H4 (cell line): Measurements from ENCODE around the gene GCGR. TPM values are rescaled to one million over a fixed set of nuclear protein-coding genes. Genes with fewer than 3 reads are reported as not detected.

Experiments used
- DNase-seq: peaks from one replicate; pipeline ENCODE4 v3.0.0-alpha.2; 2015; ENCODE audit warnings: low spot score
- total RNA-seq: library from RNA; depleted of rRNA; stranded (reverse); fragments of >200 nt; shearing (Covaris generic); gene quantifications from 2 replicates; pipeline ENCODE4 v1.2.3, GENCODE V29; 2014

GCGR gene
- total RNA-seq, 1 experiment from 2014 or later = not detected

GRCh38 chr17:81811705-81812570, 8.0 kb downstream of the GCGR start:
- no peak for DNase-seq

GRCh38 chr17:81812571-81813370, 8.8 kb downstream of the GCGR start:
- no peak for DNase-seq

GRCh38 chr17:81813371-81813684, 9.4 kb downstream of the GCGR start:
- no peak for DNase-seq

DNA sequence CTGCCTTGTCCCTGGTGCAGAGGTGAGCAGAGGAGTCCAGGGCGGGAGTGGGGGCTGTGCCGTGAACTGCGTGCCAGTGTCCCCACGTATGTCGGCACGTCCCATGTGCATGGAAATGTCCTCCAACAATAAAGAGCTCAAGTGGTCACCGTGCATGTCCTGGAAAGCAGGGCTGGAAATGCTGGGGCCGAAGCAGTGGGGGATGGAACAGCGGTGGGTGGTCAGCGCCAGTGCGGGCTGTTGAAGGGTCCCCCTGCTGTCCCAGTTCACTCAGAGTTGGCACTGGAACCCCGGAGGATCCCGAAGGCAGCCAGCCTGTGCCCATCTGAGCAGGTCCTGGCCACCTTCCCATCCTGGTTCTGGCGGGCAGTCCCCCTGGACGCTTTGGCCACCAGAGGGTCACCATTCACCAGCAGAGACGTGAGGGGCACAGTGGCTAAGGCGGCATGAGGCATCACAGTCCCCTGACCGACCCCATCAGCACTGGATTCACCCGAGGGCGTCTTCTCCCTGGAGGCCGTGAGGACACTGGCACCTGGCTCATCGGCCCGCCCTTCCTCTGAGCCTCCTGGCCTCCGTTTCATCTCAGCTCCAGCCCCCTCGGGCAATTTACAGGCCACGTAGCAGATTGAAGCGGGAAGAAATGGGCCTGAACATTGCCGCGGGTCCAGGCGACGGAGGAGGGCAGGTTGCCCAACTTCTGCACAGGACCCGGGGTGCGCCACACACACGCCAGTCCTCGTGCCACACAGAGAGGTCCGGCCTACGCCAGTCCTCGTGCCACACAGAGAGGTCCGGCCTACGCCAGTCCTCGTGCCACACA, 10.1 kb downstream of the GCGR start:
- no peak for DNase-seq

DNA sequence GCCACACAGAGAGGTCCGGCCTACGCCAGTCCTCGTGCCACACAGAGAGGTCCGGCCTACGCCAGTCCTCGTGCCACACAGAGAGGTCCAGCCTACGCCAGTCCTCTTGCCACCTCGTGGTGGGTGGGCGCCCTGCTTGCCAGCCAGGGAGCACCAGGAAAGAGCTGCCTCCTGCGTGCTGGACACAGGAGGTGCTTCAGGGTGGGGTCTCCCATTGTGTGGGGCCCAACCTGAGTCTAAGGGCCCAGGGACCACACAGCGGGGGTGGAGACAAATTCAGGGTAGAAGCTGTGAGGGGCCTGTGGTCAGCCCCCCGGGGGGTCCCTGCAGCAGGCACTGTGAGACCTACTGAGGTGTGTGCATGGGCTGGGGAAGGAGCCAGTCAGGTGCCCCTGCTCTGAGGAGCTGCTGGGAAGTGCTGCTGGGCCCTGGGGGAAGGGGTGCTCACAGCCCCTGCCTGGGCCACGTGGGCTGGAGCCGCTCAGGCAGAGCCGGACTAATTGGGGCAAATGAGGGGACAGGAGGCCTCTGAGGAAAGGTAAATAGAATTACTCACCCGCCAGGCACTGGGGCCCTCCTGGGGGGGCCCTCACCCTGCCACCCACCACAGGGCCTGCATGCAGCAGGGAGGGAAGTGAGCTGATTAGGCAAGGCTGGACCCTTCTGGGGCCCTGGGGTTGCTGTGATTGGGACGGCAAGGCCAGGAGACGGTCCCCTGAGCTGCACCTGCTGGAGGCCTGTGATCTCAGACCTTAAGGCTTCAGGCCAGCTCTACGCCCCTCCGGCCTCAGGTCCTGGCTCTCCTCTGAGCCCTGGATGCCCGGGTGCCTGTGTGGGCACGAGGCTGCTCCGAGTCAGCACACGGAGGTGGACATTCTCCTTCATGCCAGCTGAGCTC, 11.0 kb downstream of the GCGR start:
- no peak for DNase-seq

DNA sequence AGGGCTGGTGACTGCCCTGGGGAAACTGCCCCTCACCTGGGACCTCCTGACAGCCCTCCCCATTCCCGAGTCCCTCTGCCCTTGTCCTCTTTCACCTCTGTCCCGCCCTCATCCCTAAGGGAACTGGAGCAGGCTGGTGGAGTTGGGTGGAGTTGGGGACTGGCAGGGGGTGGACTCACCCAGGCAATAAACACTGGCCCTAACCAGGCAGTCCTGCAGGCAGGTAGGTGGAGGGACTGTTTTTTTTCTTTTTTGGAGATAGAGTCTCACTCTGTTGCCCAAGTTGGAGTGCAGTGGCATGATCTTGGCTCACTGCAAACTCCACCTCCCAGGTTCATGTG, 11.7 kb downstream of the GCGR start:
- DNase-seq = no peak

DNA sequence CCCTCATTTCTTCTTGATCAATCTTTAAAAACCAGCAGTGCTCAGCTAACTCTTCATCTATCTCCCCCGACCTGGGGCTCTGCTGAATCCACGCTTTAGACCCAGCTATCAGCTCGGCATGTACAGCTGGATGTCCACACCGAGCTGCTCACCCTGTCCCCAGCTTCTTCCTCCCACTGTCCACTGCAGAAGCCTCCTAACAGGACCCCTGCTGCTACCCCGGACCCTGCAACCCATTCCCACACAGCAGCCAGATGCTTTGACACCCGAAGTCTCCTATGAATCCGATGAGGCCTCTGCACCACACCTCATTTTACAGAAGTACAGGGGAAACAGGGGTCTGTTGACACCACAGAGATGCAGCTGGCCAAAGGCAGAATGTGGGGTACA, 13.8 kb downstream of the GCGR start:
- DNase-seq = no peak

DNA sequence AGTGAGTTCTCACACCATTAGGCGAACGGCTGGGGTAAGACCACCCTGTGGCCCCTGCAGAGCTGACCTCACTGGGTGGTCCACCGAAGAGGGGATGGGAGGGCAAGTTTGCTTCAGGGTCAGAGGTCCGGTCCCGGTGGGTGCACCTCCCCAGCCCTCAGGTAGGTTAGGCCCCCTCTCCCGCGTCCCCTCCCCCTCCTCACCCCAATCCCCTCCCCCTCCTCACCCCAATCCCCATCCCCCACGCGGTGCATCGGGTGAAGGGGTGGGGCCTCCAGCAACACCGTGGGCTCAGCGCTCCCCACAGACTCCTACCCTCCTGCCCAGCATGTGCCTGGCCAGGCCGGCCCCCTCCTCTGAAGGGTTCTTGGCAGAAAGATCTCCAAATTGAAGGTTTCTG, 15.8 kb downstream of the GCGR start:
- no peak for DNase-seq

DNA sequence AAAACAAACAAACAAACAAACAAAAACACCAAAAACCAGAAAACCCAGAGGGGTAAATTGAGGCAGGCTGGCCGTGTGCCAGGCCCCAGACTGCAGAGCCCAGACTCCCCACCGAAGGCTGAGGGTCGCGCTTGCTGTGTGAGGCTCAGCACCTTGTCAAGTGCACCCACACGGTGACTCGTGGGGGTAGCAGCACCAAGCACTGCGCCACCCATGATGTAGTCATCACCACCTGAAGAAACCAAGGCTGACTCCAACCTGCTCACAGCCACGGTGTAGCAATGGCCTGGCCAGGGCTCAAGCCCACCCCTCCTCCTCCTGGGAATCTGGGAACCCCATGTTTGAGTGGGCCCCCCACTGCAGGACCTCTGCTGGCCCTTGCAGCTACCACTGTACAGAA, 17.2 kb downstream of the GCGR start:
- no peak for DNase-seq

DNA sequence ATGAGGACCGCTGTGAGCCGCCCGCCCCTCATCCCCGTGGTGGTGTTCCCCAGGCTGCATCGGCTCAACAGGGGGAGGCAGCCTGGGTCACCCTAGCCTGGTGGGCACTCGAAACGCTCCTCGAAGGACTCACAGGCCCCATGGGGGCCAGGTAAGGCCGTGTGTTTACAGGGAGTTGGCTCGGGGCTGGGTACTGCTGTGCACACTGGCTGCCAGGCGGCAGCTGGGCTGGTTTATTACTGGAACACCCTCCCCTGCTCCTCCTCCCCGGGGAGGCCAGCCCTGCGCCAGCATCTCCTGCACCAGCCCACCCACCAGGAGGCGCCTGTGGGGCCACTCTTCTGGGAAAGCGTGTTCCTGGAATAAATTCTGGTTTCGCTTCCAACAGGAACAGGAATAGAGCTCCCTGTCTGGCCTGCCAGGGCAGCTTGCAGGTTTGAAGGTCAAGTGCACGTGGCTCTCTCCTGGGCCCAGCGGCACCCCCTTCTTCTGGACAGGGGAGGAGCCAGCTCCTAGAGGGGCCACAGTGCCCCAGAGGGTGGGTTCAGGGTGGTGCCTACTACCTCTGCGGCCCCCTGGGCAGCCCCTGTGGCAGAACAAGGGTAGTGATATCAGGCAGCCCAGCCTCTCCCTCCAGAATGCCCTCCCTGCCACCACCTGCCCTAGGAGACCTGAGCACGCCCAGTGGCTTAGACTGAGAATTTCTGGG, 17.8 kb downstream of the GCGR start:
- DNase-seq = peak; percentile 88

DNA sequence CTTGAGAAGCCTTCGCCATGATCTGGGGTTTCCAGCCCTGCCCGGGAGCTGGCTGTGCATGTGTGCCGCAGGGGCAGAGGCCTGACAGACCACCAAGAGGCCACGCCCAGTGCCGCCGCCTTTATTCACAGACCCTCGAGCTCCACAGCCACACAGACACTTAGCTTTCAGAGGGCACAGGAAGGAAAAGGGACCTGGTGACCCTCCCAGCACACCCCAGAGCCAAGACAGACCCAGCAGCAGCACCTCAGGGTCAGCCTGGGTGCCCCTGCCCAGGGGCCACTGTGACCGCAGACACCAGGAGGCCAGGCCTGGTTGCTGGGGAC, 18.3 kb downstream of the GCGR start:
- no peak for DNase-seq

DNA sequence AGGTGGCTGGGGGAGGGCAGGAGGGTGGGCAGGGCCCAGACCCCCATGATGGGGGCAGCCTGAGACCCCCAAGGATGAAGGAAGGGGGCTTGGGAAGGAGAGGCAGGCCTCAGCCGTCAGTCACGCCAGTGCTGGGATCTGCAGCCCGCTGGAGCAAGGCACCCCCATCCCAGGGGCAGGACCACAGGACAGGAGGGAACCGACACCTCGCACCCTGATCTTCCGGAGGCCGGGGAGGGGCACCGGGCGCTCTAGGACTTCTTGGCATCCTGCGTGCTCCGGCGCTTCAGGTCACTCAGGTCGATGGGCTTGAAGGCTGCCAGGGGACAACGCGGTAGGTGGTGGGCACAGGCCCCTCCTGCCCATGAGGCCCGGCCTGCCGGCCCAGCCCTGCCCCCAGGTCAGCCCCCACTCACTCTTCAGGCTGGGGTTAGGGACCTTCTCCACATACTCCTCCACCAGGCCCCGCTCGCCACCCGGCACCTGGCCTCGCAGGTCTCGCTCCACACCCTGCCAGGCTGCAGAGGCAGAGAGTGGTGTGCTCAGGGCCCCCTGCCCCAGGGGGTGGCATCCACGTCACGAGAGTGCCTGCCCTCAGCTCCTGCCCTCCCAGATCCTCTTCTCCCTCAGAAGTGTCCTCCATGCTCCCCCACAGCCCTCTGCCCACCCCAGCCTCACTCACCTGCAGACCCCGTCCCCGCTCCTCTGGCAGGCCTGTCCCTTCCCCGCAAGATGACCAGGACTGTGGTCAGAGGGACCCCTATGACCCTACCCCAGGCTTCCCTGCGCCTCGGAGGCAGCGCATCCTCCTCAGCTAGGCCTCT, 19.3 kb downstream of the GCGR start:
- DNase-seq = no peak

GRCh38 chr17:81823820-81824550, 20.0 kb downstream of the GCGR start:
- DNase-seq = no peak

GRCh38 chr17:81824595-81824994, 20.6 kb downstream of the GCGR start:
- DNase-seq = no peak

DNA sequence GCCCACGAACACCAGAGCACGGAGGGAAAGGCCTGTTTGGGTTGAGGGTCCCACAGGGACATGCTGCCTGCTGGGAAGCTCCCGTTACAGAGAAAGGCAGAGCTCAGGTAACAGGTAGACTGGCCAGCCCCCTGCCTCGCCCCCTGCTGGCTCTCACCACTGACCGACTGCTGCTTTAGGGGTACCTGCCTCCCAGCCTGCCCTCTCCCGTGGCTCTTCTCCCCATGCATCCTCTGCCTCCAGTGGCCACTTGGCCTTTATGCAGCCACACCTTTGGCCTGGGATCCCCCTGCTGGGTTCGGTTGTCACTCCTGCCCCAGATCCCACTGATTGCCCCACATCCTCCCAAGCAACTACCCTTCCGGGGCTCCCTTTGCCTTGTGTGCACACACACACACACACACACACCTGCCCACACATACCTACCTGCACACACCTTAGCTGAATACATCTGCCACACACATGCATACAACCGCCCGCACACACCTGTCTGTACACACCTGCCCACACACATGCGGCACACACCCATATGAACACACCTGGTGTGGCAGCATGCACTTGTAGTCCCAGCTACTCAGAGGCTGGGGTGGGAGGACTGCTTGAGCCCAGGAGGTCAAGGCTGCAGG, 22.0 kb downstream of the GCGR start:
- DNase-seq = no peak

GRCh38 chr17:81828656-81829055, 24.7 kb downstream of the GCGR start:
- DNase-seq = no peak

- no peak for DNase-seq
Measured at GRCh38 chr17:81829858-81830257, 25.9 kb downstream of the GCGR start.

DNA sequence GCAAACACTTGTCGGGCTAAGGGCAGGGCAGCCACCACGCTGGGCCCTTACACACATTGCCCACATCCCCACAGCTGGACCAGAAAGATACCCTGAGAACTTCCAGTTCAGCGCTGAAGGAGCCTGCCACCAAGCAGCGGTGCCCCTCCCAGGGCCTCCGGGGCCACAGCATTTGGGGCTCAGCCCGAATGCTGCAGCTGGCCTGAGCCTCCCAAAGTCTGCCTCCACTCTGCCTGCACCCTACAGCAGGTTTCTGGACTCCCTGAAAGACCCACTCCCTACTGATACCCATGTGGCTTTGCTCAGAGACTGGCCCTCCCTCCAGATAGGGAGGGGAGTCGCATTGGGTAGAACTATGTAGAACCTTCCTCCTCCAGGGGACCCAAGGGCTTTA, 27.6 kb downstream of the GCGR start:
- DNase-seq = no peak
